Measurements from ENCODE around the gene KLF1.
"Not testable (repeated sequence)": the region's sequence is repeated elsewhere in the genome, so short reads cannot be mapped to it uniquely, and the experiment has no call there.

KLF1 gene

DNA sequence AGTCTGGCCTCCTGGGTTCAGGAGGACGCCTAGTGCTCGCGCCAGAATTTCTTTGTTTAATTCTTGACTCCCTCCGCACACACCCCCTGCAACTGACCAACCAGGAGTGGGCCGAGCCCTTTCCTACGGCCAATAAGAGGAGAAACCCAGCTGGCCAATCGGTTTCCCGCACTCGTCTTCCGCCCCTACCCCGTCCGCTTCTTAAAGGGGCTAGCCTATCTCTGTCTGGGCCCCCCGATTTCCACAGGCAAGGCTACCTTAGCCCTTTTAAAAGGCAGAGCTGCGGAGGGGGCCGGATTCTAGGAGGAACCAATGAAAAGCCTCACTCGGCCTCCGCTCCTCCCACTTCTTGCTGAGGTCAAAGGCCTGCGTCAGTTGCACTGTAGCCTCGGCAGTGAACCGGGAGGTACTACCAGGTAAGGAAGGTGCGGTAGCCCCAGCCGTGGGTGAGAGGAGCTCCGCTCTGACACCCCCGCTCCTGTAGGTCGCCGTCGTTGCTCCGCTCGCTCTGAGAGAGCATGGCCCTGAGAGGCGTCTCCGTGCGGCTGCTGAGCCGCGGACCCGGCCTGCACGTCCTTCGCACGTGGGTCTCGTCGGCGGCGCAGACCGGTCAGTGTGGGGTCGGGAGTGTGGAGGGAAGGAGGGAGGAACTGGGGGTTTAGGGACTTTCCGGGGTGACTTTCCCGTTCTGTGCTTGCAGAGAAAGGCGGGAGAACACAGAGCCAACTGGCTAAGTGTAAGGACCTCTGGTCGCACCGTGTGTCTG is 4.0 kb upstream of the KLF1 start, which contains the start of gene GCDH:
GCDH (plus strand) TSS at position 374 of the 766 bp plus-strand sequence; CDS start at position 519, 145 bp downstream.
- peak; percentile 92 to 97 (median 95) for DNase-seq (ENCODE audit: low read depth in 3 of 3)

DNA sequence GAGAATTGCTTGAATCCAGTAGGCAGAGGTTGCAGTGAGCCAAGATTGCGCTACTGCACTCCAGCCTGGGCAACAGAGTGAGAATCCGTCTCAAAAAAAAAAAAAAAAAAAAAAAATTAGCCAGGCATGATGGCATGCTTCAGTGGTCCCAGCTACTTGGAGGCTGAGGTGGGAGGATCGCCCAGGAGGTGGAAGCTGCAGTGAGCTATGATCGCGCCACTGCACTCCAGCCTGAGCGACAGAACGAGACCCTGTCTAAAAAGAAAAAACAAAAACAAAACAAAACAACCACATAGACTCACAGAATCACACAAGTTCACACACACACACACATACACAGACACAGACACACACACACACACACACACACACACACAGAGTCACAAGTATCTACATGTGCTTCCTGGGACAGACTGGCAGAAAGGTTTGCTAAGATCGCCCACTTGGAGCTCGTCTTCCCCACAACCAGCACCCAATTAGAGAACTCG is 3.3 kb upstream of the KLF1 start:
- not testable (repeated sequence) for DNase-seq (ENCODE audit: low read depth in 3 of 3)

DNA sequence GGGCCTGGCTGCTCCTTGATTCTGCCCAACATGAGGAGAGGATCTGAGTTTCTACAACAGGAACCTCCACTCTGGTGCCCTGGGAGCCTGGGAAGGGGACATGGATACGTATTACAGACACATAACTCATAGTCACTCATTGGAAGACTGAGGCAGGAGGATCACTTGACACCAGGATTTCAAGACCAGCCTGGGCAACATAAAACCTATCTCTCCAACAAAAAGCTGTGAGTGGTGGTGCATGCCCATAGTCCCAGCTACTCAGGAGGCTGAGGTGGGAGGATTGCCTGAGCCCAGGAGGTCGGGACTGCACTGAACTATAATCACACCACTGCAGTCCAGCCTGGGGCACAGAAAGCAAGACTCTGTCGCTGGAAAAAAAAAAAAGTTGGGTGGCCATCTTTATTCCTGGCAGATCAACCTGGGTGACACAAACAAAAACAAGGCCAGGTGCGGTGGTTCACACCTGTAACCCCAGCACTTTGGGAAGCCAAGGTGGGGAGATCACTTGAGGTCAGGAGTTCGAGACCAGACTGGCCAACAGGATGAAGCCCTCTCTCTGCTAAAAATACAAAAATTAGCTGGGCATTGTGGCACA is 1.1 kb upstream of the KLF1 start:
- no peak for DNase-seq (ENCODE audit: low read depth in 3 of 3)

DNA sequence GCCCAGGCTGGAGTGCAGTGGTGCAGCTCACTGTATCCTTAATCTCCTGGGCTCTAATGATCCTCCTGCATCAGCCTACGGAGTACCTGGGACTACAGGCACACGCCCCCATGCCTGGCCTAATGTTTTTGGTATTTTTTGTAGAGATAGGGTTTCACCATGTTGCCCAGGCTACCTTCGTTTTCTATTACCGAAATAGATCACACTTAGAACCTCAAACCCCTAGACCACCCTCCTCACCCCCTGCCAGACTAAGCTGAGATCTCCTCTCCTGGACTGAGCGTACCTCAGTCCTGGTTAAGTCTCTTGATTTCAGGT is 391 bp downstream of the KLF1 start:
- DNase-seq (ENCODE audit: low read depth in 3 of 3), result no peak

DNA sequence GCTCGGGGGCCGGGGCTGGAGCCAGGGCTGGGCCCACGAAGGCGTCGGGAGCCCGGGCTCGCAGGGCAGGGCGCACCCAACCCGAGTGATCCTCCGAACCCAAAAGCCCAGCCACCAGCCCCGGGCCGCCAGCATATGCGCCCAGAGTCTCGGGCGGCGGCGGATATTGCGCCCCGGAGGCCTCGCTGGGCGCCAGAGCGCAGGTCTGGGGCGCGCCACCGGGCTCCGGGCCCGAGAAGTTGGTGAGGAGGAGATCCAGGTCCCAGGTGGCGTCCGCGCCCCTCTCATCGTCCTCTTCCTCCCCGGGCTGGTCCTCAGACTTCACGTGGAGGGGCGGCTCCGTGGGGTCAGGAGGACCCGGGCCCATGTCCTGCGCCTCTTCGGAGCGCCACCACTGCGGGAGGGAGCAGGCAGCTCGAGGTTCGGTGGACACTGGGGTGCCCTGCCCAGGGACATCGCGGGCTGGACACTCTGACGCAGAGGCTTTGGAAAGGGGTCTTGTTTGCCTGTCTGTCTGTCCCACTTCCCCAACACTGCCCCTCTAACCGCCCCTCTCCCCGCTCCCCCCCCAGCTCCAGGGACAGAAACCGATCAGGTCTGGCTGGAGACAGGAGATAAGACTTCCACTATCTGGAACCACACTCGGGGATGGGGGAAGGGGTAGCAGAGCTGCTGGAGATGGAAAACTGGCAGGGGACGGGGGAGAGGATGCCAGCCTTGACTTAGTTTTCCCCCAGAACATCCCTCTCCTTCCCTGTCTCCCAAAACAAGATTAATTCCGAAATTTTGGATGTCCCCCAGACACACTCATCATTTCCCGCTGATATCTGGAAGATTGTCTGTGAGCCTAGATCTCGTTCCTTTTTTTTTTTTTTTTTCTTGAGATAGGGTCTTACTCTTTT is 1.0 kb downstream of the KLF1 start:
- DNase-seq (ENCODE audit: low read depth in 3 of 3), result no peak

DNA sequence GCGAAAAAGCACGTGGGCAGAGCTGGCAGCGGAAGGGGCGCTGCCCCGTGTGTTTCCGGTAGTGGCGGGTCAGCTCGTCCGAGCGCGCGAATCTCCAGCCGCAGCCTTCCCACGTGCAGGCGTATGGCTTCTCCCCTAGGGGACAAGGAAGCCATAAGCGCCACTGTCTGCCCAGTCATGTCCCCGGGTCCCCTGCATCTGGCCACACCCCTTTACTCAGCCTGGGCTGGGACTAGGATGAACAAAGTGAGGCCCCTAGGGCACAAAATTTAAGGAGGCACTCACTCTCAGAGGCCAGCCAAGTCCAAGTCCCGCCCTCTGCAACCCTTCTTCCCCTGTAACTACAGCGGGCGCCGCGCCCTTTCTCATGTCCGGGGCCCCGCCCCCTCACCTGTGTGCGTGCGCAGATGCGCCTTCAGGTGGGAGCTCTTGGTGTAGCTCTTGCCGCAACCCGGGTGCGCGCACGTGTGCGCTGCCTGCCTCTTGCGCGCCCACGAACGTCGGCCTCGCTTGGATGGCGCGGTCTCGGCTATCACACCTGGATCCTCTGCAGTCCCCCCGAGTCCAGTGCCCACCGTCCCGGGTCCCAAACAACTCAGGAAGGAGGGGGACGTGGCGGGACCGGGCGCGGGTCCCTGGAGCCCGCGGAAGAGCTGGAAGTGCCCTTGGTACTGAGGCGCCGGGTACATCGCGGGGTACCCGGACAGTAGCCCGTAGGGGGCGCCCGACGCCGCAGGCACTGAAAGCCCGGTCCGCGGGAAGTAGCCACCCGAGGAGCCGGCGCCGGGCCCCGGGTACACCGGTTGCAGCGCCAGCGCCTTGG is 1.9 kb downstream of the KLF1 start:
- peak; percentile 74 to 96 (median 79) for DNase-seq (ENCODE audit: low read depth in 3 of 3)

DNA sequence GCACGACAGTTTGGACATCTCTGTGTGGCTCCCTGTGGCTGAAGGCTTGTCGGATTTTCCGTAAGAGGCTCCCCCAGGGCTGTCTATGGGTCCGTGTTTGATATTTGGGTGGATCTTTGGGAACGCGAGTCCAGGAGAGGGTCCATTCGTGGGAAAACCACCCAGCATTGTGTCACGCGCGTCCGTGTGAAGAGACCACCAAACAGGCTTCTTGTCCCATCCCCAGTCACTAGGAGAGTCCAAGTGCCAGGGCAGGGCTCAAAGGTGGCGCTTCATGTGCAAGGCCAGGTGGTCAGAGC is 2.4 kb downstream of the KLF1 start:
- no peak for DNase-seq (ENCODE audit: low read depth in 3 of 3)

DNA sequence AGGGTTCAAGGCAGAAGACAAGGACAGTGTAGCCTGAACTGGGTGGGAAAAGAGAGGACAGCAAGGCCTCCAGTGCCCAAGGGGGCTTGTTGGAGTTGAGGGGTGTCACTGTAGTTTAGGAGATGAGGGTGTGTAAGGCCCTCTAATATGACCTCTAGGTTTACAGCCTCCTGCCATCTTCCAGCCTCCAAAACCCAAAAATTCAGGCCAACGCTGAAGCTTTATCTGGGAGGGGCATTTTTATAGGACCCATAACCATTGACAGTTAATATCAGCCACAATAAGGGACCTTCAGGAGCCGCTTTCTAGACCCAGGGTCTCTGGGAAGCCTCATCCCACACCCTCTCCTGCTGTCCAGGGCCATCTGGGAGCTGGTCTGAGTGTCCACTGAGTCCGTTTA is 2.8 kb downstream of the KLF1 start:
- DNase-seq (ENCODE audit: low read depth in 3 of 3), result no peak

DNA sequence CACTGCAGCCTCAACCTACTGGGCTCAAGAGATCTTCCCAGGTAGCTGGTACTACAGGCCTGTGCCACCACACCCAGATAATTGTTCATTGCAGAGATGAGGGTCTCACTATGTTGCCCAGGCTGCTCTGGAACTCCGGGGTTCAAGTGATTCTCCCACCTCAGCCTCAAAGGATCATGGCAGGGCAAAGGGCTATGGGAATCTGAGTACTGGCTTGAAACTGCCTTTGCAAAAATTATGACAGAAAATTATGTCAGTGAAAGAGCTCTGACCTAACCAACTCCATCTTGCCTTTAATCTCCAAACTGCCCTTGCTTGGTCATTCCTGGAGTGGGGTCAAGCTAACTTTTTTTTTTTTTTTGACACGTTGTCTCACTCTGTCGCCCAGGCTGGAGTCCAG is 4.4 kb downstream of the KLF1 start:
- DNase-seq (ENCODE audit: low read depth in 3 of 3), result no peak

DNA sequence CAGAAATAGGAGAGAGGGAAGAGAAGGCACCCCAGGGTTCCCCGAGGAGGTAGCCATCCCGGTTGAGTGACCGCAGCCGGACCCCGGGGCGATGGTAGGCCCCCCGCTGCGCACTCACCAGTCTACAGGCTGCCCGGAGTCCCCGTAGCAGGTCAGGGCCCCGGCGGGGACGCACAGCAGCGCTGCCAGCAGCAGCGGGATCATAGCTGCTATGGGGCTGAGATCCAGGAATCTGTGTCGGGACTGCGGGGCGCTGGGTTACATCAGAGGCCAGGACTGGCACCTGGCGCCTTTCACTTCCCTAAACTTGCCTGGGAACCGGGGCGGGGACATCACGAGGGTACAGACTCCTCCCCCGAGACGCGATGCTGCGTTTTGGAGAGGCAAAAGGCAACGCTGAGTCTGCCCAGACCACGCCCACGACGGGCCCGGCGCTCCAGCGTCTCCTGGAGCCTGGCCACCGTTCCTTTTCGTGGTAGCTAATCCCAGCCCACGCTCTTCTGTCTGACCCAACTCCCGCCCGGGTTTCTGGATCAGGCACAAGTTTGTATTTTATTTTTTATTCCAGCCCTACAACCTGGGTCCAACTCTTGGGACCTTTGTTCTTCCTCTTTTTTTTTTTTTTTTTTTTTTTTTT is 5.7 kb downstream of the KLF1 start, which contains the start of gene DNASE2:
DNASE2 (minus strand) TSS at position 278 of the 637 bp plus-strand sequence; CDS start at position 204, 74 bp downstream.
- peak; percentile 80 to 94 (median 82) for DNase-seq (ENCODE audit: low read depth in 3 of 3)

DNA sequence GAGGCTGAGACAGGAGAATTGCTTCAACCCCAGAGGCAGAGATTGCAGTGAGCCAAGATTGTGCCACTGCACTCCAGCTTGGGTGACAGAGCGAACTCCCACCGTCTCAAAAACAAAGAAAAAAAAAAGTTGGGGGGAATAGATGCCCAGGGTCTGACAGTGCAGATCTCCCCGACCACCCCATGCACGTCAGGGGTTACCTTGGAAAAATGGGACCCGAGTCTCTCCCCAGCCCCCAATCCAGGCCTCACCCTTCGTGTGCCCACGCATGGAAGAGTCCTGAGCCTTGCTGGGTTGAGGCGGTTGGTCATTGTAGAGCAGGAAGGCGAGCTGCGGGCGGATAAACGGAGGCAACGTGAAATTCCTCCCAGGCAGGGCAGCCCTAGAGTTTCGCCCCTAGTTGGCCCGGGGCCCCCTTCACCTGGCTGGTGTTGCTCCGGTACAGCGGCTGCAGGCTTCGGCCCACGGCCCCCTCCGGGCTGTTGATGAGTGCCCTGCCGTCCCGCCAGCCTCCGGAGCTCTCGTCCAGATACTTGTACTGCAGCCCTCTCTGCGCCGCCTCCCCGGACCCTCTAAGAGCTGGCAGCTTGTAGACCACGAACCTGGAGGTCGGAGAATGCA is 6.3 kb downstream of the KLF1 start:
- DNase-seq (ENCODE audit: low read depth in 3 of 3), result no peak

DNA sequence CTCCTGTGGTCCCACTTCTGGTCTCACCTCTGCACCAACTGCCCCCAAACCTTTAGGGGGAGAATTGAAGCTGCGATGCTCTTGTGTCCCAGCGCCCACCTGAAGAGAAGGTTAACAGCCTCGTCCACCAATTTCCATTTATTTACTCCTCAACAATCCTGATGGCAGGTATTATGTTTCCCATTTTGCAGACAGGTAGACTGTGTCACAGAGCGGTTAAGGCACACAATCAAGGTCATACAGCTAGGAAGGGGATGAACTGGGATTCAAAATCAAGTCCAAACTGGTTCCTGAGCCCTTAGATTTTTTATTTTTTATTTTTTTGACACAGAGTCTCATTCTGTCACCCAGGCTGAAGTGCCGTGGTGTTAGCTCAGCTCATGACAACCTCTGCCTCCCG is 11.9 kb downstream of the KLF1 start:
- DNase-seq (ENCODE audit: low read depth in 3 of 3), result no peak

DNA sequence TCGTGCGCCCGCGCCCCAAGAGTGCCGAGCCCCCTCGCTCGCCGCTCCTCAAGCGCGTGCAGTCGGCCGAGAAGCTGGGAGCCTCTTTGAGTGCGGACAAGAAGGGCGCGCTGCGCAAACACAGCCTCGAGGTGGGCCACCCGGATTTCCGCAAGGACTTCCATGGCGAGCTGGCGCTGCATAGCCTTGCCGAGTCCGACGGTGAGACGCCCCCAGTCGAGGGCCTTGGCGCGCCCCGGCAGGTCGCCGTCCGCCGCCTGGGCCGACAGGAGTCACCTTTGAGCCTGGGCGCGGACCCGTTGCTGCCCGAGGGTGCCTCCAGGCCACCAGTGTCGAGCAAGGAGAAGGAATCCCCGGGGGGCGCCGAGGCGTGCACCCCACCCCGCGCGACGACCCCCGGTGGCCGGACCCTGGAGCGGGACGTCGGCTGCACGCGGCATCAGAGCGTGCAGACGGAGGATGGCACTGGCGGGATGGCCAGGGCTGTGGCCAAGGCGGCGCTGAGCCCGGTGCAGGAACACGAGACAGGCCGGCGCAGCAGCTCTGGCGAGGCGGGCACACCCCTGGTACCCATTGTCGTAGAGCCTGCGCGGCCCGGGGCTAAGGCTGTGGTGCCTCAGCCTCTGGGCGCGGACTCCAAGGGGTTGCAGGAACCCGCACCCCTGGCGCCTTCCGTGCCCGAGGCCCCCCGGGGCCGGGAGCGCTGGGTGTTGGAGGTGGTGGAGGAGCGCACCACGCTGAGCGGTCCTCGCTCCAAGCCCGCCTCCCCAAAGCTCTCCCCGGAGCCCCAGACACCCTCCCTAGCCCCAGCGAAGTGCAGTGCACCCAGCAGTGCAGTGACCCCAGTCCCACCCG is 12.9 kb downstream of the KLF1 start:
- DNase-seq (ENCODE audit: low read depth in 3 of 3), result no peak

DNA sequence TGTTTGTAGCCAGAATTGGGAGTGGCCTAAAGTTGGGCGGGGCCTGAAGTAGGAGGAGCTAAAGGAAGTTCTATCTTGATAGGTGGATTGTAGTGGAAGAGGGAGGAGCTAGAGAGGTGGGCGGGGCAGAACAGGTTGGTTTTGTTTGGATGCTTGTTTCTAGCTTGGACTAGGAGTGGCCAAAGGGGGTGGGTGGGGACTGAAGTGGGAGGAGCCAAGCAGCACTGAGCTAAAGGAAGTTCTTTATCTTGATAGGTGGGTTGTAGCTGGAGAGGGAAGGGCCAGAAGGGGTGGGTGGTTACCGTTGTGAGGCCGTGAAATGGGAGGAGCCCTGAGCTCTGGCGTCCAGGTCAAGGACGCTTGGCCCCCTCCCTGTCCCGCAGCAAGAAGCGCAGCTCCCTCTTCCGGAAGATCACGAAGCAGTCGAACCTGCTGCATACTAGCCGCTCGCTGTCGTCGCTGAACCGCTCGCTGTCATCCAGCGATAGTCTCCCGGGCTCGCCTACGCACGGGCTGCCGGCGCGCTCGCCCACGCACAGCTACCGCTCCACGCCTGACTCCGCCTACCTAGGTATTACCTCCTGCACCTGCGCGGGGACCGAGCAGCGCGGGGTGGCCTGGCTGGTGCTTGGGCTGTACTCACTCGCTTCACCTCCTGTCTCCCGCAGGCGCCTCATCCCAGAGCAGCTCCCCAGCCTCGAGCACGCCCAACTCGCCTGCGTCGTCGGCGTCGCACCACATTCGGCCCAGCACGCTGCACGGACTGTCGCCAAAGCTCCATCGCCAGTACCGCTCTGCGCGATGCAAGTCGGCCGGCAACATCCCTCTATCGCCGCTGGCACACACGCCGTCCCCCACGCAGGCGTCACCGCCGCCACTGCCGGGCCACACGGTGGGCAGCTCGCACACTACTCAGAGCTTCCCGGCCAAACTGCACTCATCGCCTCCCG is 13.8 kb downstream of the KLF1 start:
- peak in 2 of 3 experiments; percentile 14 to 52 for DNase-seq (ENCODE audit: low read depth in 3 of 3)

DNA sequence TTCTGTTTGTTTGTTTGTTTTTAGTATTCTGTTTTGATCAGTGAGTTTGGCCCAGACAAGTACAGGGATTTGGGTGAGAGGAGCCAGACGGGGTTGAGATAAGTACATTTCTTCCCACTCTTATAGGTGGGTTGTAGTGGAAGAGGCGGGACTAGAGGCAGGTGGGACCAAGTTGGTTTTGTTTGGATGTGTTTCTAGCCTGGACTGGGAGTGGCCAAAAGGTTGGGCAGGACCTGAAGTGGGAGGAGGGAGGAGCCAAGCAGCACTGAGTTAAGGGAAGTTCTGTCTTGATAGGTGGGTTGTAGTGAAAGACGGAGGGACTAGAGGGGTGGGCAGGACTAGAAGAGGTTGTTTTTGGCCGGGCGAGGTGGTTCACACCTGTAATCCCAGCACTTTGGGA is 14.7 kb downstream of the KLF1 start:
- DNase-seq (ENCODE audit: low read depth in 3 of 3), result no peak

DNA sequence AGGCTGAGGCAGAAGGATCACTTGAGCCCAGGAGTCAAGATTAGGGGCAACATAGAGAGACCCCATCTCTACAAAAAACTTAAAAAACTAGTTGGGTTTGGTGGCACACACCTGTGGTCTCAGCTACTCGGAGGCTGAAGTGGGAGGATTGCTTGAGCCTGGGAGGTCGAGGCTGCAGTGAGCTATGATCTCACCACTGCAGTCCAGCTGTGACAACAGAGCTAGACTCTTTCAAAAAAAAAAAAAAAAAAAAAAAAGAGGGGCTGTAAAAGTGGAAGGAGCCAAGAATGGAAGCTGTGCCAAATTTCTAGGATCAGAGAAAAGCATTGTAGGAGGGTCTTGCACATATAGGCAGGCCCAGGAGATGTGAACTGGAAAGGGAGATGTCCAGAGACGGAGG is 15.3 kb downstream of the KLF1 start:
- DNase-seq (ENCODE audit: low read depth in 3 of 3), result no peak

DNA sequence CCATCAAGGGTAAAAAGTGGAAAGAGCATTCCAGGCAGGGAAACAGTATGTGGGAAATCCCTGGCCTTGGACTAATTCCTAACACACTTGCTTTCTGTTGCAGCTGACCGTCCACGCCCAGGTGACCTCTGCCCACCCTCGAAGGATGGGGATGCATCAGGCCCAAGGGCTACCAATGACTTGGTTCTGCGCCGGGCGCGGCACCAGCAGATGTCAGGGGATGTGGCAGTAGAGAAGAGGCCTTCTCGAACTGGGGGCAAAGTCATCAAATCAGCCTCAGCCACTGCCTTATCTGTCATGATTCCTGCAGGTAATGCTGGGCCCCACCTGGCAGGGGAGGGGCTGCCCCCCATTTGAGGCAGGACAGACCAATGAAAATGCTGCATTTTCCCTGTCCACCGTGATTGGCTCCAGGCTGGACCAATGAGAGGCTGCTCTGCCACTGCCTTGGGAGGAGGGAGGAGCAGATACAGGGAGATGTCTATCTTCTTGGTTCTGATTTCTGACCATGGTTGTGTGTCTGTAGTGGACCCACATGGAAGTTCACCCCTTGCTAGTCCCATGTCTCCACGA is 18.4 kb downstream of the KLF1 start:
- DNase-seq (ENCODE audit: low read depth in 3 of 3), result no peak
